GM12801 (cell line): Measurements from ENCODE around the gene TEN1.

ENCODE experiments used
- CTCF ChIP-seq: IDR thresholded peaks from one replicate; pipeline ENCODE4 v1.5.1; 2011; ENCODE audit warnings: control low read depth; ENCODE audit not compliant: insufficient read length; ENCODE audit errors: extremely low read depth

The TEN1 gene

GRCh38 chr17:75978938-75979704 lies at the start of gene TEN1, which contains the start of gene ACOX1:
Gene TEN1 (plus strand): TSS chr17:75979240. CDS start chr17:75986193, 6,953 bp downstream.
Gene ACOX1 (minus strand): TSS chr17:75979166. CDS start chr17:75979073, 93 bp downstream.
- TF ChIP-seq CTCF: no peak

GRCh38 chr17:75931062-75931461 lies 48.0 kb upstream of the TEN1 start:
- TF ChIP-seq CTCF: no peak

- no peak for TF ChIP-seq CTCF
Observed at GRCh38 chr17:75932852-75933251, 46.2 kb upstream of the TEN1 start.

- no peak for TF ChIP-seq CTCF
Observed at GRCh38 chr17:75933808-75934207, 45.2 kb upstream of the TEN1 start.

- TF ChIP-seq CTCF: no peak
Observed at GRCh38 chr17:75937652-75938051, 41.4 kb upstream of the TEN1 start.

- no peak for TF ChIP-seq CTCF
Observed at GRCh38 chr17:75940727-75941441, 38.2 kb upstream of the TEN1 start, which contains the start of gene FBF1. Gene FBF1 (minus strand): TSS chr17:75941042. CDS start chr17:75938149, 2,893 bp downstream.

- TF ChIP-seq CTCF: no peak
Observed at GRCh38 chr17:75941442-75941819, 37.6 kb upstream of the TEN1 start.
